HepG2 (cell line): ENCODE results near the gene MIOS.

ENCODE experiments used
- ARHGAP35 ChIP-seq: sonication (generic); formaldehyde crosslinking; IDR thresholded peaks from 2 replicates; pipeline ENCODE4 v1.9.0; 2022; ENCODE audit warnings: mild to moderate bottlenecking, inconsistent platforms, moderate library complexity, missing genetic modification reagents, borderline replicate concordance
- TF ChIP-seq, protein P1 (sequence below): sonication (generic); formaldehyde crosslinking; IDR thresholded peaks from 2 replicates; pipeline ENCODE4 v1.4.0; 2020; ENCODE audit warnings: missing genetic modification reagents, mild to moderate bottlenecking, borderline replicate concordance
- TF ChIP-seq, protein P2 (sequence below): sonication (generic); formaldehyde crosslinking; IDR thresholded peaks from 2 replicates; pipeline ENCODE4 v1.5.0; 2020; ENCODE audit warnings: mild to moderate bottlenecking, missing genetic modification reagents, moderate library complexity

DNA sequence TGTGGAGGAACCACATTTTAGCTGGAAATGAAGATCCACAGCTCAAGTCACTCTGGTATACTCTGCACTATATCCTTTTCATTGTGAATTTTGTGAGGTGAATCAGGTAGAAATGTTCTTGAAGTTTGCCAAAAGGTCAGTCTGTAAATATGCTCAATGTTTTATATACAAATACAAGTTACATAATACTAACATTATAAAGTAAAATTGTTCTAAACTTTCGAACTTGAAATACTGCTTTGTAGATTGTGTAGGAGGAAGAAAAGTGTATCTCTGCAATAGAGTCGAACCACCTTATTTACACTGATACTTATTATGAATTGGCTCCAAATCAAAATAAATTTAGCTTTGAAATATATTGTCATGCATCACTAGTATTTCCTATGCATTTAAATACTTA lies 7.0 kb downstream of the MIOS start:
- TF ChIP-seq, protein P1, sequence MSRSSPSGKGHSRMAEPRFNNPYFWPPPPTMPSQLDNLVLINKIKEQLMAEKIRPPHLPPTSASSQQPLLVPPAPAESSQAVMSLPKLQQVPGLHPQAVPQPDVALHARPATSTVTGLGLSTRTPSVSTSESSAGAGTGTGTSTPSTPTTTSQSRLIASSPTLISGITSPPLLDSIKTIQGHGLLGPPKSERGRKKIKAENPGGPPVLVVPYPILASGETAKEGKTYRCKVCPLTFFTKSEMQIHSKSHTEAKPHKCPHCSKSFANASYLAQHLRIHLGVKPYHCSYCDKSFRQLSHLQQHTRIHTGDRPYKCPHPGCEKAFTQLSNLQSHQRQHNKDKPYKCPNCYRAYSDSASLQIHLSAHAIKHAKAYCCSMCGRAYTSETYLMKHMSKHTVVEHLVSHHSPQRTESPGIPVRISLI (CRISPR knock-in tag), result no peak
- TF ChIP-seq, protein P2, sequence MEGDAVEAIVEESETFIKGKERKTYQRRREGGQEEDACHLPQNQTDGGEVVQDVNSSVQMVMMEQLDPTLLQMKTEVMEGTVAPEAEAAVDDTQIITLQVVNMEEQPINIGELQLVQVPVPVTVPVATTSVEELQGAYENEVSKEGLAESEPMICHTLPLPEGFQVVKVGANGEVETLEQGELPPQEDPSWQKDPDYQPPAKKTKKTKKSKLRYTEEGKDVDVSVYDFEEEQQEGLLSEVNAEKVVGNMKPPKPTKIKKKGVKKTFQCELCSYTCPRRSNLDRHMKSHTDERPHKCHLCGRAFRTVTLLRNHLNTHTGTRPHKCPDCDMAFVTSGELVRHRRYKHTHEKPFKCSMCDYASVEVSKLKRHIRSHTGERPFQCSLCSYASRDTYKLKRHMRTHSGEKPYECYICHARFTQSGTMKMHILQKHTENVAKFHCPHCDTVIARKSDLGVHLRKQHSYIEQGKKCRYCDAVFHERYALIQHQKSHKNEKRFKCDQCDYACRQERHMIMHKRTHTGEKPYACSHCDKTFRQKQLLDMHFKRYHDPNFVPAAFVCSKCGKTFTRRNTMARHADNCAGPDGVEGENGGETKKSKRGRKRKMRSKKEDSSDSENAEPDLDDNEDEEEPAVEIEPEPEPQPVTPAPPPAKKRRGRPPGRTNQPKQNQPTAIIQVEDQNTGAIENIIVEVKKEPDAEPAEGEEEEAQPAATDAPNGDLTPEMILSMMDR (CRISPR knock-in tag), result no peak
- no peak for TF ChIP-seq ARHGAP35 (CRISPR knock-in tag)
